K562 (cell line): ENCODE results near the gene SLC1A2. TPM values are rescaled to one million over a fixed set of nuclear protein-coding genes. Genes with fewer than 3 reads are reported as not detected.

Source experiments
- ATAC-seq: fragments of 200-7000 bp; cut with Tn5 transposase; 3 replicates; pipeline ENCODE4 v1.9.1; 2020; ENCODE audit warnings: moderate library complexity
- BruUV-seq: library from RNA; stranded (reverse); fragments of 400-500 nt; replicated peaks from 2 replicates; lab custom pipeline; 2021; lab: Mats Ljungman, UMichigan
- CTCF ChIA-PET: fragments of 300-600 bp; formaldehyde crosslinking; extraction: SDS; loops from one replicate; lab custom pipeline; 2021; ENCODE audit warnings: low intra/inter-chr PET ratio; lab: Yijun Ruan, JAX
- POLR2A ChIA-PET: fragments of 300-600, 350-650 bp; sonication (Branson Sonifier 250); formaldehyde crosslinking; extraction: SDS; loops from one replicate; lab custom pipeline; 2021; ENCODE audit warnings: antibody characterized with exemption, inconsistent platforms; lab: Yijun Ruan, JAX
- DNase-seq, 4 experiments: peaks; one replicate each; pipeline versions ENCODE4 v3.0.0 to v3.0.0-alpha.2; 2011 to 2018; ENCODE audit warnings: low spot score in 3 of 4, mixed read lengths in 3 of 4; ENCODE audit errors: extremely low read depth in 1 of 4
- FAIRE-seq: peaks from 2 replicates; lab custom pipeline; 2011; peaks lifted over from hg19 to GRCh38; lab: Jason Lieb, UNC
- H2AFZ ChIP-seq: 2 replicates; pipeline ENCODE4 v1.6.0; 2011; ENCODE audit warnings: low read depth, low read length, control low read depth, inconsistent platforms
- H3K27ac ChIP-seq: fragments of 200-600 bp; 3 replicates; pipeline ENCODE4 v1.8.0; 2011; ENCODE audit warnings: low read depth, mild to moderate bottlenecking, control low read depth, inconsistent platforms, low read length, moderate library complexity, mixed read lengths; ENCODE audit errors: extremely low read depth
- H3K27me3 ChIP-seq, 2 experiments: fragments of 300-600 bp in 1 of 2; 2 replicates in 1 of 2; 3 replicates in 1 of 2; pipeline versions ENCODE4 v1.6.0 to v1.8.0; 2011; ENCODE audit warnings: inconsistent platforms in 2 of 2, low read length in 2 of 2, mild to moderate bottlenecking in 1 of 2, mixed read lengths in 1 of 2, moderate library complexity in 1 of 2; ENCODE audit not compliant: control insufficient read depth in 2 of 2, insufficient read depth in 2 of 2
- H3K36me3 ChIP-seq: fragments of 300-600 bp; 3 replicates; pipeline ENCODE4 v1.8.0; 2011; ENCODE audit warnings: mild to moderate bottlenecking, low read length, inconsistent platforms; ENCODE audit not compliant: control insufficient read depth, insufficient read depth
- H3K4me1 ChIP-seq, 2 experiments: fragments of 200-600 bp in 1 of 2; replicated peaks in 1 of 2; 2 replicates in 1 of 2; 3 replicates in 1 of 2; pipeline versions ENCODE4 v1.5.1 to v1.8.0; 2011; ENCODE audit warnings: inconsistent platforms in 2 of 2, low read length in 2 of 2, mild to moderate bottlenecking in 1 of 2, mixed read lengths in 1 of 2, moderate library complexity in 1 of 2; ENCODE audit not compliant: control insufficient read depth in 2 of 2, insufficient read depth in 2 of 2
- H3K4me2 ChIP-seq: 2 replicates; pipeline ENCODE4 v1.6.1; 2011; ENCODE audit warnings: low read length, control low read depth, inconsistent platforms, mixed read lengths; ENCODE audit not compliant: insufficient read depth
- H3K4me3 ChIP-seq: fragments of 200-600 bp; sonication (generic), shearing (Covaris generic); 2 replicates; pipeline ENCODE4 v1.5.1; 2016; ENCODE audit warnings: control low read depth, inconsistent platforms
- H3K79me2 ChIP-seq: fragments of 200-600 bp; 3 replicates; pipeline ENCODE4 v1.8.0; 2011; ENCODE audit warnings: low read length, inconsistent platforms; ENCODE audit not compliant: control insufficient read depth, insufficient read depth
- H3K9ac ChIP-seq, 2 experiments: 2 replicates each; pipeline versions ENCODE4 v1.6.0 to v1.6.1; 2011; ENCODE audit warnings: low read depth in 2 of 2, low read length in 2 of 2, control low read depth in 1 of 2, inconsistent platforms in 1 of 2, mild to moderate bottlenecking in 1 of 2, mixed read lengths in 1 of 2; ENCODE audit not compliant: insufficient read depth in 1 of 2
- H3K9me1 ChIP-seq: one replicate; pipeline ENCODE4 v1.6.0; 2011; ENCODE audit warnings: inconsistent platforms, mild to moderate bottlenecking, low read length, moderate library complexity; ENCODE audit not compliant: control insufficient read depth, insufficient read depth
- H3K9me3 ChIP-seq: replicated peaks from 2 replicates; pipeline ENCODE4 v1.5.1; 2011; ENCODE audit warnings: low read depth, low read length, inconsistent platforms; ENCODE audit not compliant: control insufficient read depth, insufficient read depth
- H4K20me1 ChIP-seq: replicated peaks from 2 replicates; pipeline ENCODE4 v1.6.1; 2011; ENCODE audit warnings: low read length, inconsistent platforms, mixed read lengths; ENCODE audit not compliant: control insufficient read depth, insufficient read depth
- DACH1 ChIP-seq: fragments of 450-650 bp; IDR thresholded peaks from 2 replicates; pipeline ENCODE4 v1.6.1; 2018; ENCODE audit not compliant: partially characterized antibody
- FOSL1 ChIP-seq: fragments of 200-800 bp; sonication (Bioruptor generic); conservative IDR thresholded peaks from 2 replicates; pipeline ENCODE4 v1.6.1; 2016; ENCODE audit warnings: missing genetic modification characterization, missing compliant biosample characterization
- FOXK1 ChIP-seq: sonication (generic); formaldehyde crosslinking; IDR thresholded peaks from 2 replicates; pipeline ENCODE4 v1.8.0; 2022; ENCODE audit warnings: missing genetic modification reagents, mild to moderate bottlenecking, borderline replicate concordance
- IFI16 ChIP-seq: fragments of 250-450 bp; sonication (Bioruptor Pico); IDR thresholded peaks from 2 replicates; pipeline ENCODE4 v2.1.2; 2022; ENCODE audit warnings: mild to moderate bottlenecking, inconsistent platforms
- ZNF12 ChIP-seq: sonication (generic); formaldehyde crosslinking; IDR thresholded peaks from 2 replicates; pipeline ENCODE4 v1.4.0; 2020; ENCODE audit warnings: mild to moderate bottlenecking, missing genetic modification reagents
- WGBS: fragments of 100-300 bp; shearing (Covaris generic); methylation state at CpG from one replicate; pipeline ENCODE4 v1.1.6; 2016; ENCODE audit warnings: low coverage, mixed read lengths; ENCODE audit not compliant: insufficient coverage; ENCODE audit errors: missing lambda C conversion rate; 5-methylcytosine and 5-hydroxymethylcytosine counted together
- in situ Hi-C: fragments of 300-500 bp; cut with MboI; formaldehyde crosslinking; loops from 4 replicates; pipeline ENCODE4 v1.15.0; 2018; ENCODE audit warnings: inconsistent platforms, mixed read lengths
- intact Hi-C: fragments of 100-400 bp; cut with micrococcal nuclease; formaldehyde crosslinking; loops from 2 replicates; pipeline ENCODE4 v1.14.2; 2022
- polyA plus RNA-seq, 8 experiments: library from polyadenylated mRNA; depleted of rRNA in 4 of 8; stranded (reverse) in 5 of 8; unstranded in 3 of 8; fragments of >200 nt; fragmentation: Nextera tagmentation in 2 of 8; fragmentation: Illumina TruSeq in 1 of 8; extraction: Ambion mirVana in 2 of 8; extraction: Trizol in 1 of 8; gene quantifications; 2 replicates each; pipeline versions ENCODE4 v1.2.1 to v1.2.3, GENCODE V29; 2011 to 2014; ENCODE audit warnings: inconsistent platforms in 1 of 8, missing spikeins in 1 of 8
- total RNA-seq, 7 experiments: library from RNA; depleted of rRNA in 6 of 7; stranded (reverse); fragments of >200 nt in 6 of 7; fragmentation: Illumina TruSeq in 2 of 7; extraction: Trizol in 2 of 7; gene quantifications; 2 replicates each; pipeline versions ENCODE4 v1.2.1 to v1.2.3, GENCODE V29; 2011 to 2021; ENCODE audit warnings: low replicate concordance in 1 of 7

The SLC1A2 gene
- total and polyA plus RNA-seq, 9 of the 15 experiments (the other 6 are each of a cell fraction or from before 2014, with no cell fraction given): 0.03 to 0.07 (median 0.04) TPM; not detected in 5

DNA sequence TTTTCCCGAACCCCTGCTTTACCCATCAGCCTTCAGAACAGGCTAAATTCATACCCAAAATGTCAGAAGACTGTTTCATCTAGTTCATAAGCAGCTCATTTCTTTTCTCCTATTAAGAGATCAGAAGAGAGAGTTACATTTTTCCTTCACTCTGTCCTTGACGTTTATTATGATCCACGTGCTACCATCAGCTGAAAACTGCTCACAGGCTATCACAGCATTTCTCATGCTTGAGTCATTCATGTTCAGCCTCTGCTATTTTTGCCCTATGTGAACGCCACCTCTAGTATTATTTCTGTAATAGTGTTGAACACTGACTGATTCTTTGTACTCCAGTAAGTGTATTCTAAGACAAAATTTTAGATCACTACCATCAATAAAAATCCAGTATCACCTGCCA lies 51.9 kb downstream of the SLC1A2 start:
- ChIA-PET CTCF (no interaction called here), POLR2A (no interaction called here)
- 0% methylated on average over 4 of the region's 4 CpGs for WGBS
- ATAC-seq (no peak), DNase-seq (no peak)
- Histone ChIP-seq H3K4me1 (no peaks in the 10 kb centered on the region), H3K4me3 (no peak overlapping the region), H3K79me2 (no peaks in the 10 kb centered on the region), H3K27me3 (no peaks in the 10 kb centered on the region), H3K4me2 (no peak overlapping the region), H3K27ac (no peak overlapping the region), H3K36me3 (no peaks in the 10 kb centered on the region), H4K20me1 (no peaks in the 10 kb centered on the region), H2AFZ (no peak overlapping the region), H3K9me3 (no peaks in the 10 kb centered on the region), H3K9me1 (no peaks in the 10 kb centered on the region)
- intact Hi-C loops (no loop called here), in situ Hi-C loops (no loop called here)
- no peak for TF ChIP-seq DACH1
- no peak for TF ChIP-seq IFI16 (CRISPR knock-in tag)
- TF ChIP-seq FOSL1 (tag): peak; percentile 57
- TF ChIP-seq, all 486 proteins: peak for 1
- no TSS peak for BruUV-seq
- FAIRE-seq: no peak
- H3K9ac ChIP-seq: no peak overlapping the region

DNA sequence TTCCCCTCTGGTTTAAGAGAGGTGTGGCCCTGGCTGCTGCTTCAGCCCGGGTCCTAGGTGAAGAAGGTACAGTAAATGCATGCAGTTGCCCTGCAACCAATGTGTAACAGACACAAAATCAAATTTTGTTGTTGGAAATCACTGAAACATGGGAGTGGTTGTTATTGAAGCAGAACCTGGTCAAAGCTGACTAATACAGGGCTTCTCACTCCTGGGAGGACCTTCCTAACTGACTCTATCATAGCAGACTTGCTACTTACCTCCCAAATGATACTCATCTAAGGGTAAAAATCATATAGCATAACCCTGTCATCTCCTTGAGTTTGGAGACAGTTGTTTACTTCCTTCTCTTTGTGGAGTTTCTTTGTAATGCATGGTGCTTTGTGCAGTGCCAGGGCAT lies 52.6 kb downstream of the SLC1A2 start:
- ChIA-PET POLR2A (no interaction called here), CTCF (no interaction called here)

More for the DNA sequence above, 52.6 kb downstream of the SLC1A2 start:
- DNase-seq (no peak), FAIRE-seq (no peak), ATAC-seq (no peak)
- Histone ChIP-seq H3K9me1 (no peaks in the 10 kb centered on the region), H4K20me1 (no peaks in the 10 kb centered on the region), H3K27me3 (no peaks in the 10 kb centered on the region), H3K79me2 (no peaks in the 10 kb centered on the region), H3K4me1 (no peaks in the 10 kb centered on the region), H3K9ac (no peak overlapping the region), H3K36me3 (no peaks in the 10 kb centered on the region), H3K4me3 (no peak overlapping the region), H3K9me3 (no peaks in the 10 kb centered on the region), H3K4me2 (no peak overlapping the region), H3K27ac (no peak overlapping the region), H2AFZ (no peak overlapping the region)
- in situ Hi-C loops: no loop called here
- 0% methylated on average over 1 of the region's 1 CpG for WGBS
- BruUV-seq: no TSS peak
- TF ChIP-seq FOXK1 (CRISPR knock-in tag) (no peak), ZNF12 (CRISPR knock-in tag) (peak; percentile 99)
- intact Hi-C loops: no loop called here
